Midbrain (tissue), 1 donor: Measurements from ENCODE around the gene SLC16A11.
"Not testable (repeated sequence)": the region's sequence is repeated elsewhere in the genome, so short reads cannot be mapped to it uniquely, and the experiment has no call there.

Experiments used
- DNase-seq: peaks from one replicate; lab custom pipeline; 2025; lab: John Stamatoyannopoulos, UW

SLC16A11 gene

DNA sequence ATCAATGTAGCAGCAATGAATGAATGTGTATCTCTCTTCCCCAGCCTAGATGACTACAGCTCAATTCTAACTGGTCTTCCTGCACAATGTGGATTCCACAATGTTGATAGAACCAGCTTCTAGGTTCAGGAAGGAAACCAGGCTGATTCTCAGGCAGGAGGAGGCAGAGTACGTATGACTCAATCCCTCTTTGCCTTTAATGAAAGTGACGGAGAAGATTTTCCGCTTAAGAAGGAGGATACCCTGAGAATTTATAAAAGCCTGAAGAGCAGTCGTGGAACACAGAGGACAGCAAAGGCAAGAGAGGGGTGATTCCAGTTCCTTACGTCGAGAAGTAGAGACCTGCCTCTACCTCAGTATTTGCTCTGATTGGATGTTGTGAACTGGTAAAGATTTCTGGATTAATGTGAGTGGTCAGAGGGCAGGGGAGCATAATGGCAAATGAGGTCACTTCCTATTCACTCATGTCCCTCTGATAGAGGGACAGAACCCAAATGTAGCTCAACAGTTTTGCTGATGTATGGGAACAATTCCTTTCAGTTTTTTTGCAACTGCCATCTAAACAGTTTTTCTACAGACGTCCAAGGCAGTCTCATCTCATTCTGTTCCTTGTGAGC lies 15.0 kb upstream of the SLC16A11 start:
- no peak for DNase-seq

DNA sequence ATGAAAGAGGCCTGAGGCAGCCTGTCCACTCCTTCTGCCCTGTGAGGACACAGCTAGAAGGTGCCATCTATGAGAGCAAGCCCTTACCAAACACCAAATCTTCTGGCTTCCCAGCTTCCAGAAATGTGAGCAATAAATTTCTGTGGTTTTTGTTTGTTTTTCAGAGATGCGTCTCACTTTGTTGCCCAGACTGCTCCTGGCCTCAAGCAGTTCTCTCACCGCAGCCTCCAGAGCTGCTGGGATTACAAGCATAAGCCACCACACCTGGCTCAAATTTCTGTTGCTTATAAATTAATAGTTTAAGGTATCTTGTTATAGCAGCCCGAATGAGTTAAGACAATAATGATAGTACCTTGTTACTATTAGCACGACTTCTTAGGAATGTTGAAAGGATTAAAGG lies 12.5 kb upstream of the SLC16A11 start:
- no peak for DNase-seq

DNA sequence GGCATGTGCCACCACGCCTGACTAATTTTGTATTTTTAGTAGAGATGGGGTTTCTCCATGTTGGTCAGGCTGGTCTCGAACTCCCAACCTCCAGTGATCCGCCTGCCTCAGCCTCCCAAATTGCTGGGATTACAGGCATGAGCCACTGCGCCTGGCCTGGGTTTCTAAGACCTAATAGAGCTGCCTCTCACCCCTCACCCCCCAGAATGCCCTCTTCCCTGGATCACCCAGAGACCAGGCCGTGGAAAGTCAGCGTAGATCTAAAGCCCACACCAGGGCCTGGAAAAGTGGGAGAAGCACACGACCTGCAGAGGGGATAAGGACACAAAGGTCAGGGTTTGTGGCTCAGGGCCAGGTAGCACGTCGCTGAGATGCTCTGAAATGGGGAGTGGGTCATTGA lies 6.7 kb upstream of the SLC16A11 start:
- not testable (repeated sequence) for DNase-seq

DNA sequence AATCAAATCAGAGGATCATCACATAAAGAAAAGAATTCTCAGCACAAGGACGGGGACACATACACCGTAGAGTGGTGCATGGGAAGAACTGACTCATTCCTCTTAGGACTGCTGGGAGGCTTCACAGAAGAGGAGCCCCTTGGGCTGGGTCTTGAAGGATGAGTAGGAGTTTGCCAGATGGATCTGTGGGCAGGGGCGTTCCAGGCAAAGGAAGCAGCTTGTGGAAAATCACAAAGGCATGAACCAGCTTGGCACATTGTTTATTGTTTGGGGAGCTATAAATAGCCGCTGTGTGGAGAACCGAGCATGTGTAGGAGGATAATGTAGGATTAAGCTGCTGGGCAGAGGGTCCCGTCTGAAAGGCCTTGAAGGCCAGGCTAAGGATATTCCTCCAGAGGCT lies 5.1 kb upstream of the SLC16A11 start:
- no peak for DNase-seq

DNA sequence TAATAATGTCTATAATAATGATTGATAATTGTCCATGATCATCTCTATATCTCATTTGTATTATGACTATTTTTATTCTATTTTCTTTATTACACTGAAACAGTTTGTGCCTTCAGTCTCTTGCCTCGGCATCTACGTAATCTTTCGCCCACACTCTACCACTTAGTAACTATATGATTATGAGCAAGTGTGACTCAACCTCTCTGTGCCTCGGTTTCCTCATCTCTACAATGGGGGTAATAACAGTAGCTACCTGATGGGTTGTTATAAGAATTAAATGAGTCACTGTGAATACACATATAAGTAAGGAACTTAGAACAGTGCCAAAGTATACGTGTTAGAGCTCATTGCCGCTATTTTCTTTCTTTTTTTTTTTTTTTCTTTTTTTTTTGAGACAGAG lies 3.7 kb upstream of the SLC16A11 start:
- no peak for DNase-seq

DNA sequence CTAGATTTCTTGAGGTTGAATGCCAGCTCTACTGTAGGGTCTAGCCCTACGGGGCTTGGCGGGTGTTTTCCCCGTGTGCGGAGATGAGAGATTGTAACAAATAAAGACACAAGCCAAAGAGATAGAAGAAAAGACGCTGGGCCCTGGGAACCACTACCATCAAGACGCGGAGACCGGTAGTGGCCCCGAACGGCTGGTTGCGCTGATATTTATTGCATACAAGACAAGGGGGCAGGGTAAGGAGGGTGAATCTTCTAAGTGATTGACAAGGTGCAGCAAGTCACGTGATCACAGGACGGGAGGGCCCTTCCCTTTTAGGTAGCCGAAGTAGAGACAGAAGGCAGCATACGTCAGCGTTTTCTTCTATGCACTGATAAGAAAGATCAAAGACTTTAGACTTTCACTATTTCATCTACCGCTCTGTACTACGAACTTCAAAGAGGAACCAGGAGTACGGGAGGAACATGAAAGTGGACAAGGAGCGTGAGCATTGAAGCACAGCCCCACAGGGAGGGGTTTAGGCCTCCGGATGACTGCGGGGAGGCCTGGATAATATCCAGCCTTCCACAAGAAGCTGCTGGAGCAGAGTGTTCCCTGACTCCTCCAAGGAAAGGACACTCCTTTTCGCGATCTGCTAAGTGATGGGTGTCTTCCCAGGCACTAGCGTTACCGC lies 3.0 kb upstream of the SLC16A11 start:
- not testable (repeated sequence) for DNase-seq

DNA sequence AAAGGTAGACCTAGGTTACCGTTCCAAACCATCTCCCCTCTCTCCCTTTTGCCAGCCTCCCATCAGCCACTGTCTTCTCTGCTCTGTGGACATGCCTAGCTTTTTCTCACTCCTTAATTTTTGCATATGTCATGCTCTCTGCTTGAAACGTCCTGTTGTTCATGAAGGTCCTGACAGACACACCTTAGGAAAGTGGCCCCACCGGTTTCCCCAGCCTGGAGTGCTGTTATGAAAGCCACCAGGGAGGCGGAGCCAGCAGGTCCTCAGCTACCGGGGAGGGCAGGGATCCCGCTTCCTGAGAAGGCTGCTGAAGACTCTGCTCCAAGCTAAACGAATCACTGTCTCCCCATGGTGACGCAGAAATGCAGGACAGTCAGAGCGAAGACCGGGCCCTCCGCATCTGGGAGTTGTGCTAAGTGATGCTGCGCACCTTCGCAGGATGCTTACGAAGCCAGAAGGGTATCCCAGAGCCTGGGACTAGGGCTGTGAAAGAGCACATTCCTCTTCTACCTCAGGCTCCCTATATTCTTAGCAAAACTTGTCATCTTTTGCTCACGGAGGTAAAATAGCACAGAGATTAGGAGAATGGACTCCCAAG lies 2.3 kb upstream of the SLC16A11 start:
- no peak for DNase-seq

DNA sequence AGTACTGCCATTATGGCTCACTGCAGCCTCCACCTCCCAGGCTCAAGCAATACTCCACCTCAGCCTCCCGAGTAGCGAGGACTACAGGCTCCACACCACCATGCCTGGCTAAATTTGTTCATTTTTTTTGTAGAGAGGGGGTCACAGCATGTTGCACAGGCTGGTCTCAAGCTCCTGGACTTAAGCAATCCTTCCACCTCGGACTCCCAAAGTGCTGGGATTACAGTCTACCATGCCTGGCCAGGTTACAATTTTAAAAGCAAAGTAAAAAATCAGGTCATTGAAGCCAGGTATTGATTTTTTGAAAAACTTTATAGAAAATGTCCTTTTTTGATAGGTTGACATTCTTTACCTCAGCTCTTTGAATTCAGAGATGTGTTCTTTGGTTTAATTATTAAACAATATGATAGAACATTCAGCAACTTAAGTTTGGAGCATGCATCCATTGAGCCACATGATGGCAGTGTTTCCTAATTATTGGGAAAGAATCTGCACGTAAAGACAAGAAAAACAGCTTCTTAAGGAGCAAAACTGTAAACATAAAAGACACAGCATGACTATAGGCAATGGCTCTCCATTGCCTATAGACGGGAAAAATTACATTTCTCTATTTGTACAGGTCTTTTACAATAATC lies 1.7 kb upstream of the SLC16A11 start:
- peak; percentile 80 for DNase-seq

DNA sequence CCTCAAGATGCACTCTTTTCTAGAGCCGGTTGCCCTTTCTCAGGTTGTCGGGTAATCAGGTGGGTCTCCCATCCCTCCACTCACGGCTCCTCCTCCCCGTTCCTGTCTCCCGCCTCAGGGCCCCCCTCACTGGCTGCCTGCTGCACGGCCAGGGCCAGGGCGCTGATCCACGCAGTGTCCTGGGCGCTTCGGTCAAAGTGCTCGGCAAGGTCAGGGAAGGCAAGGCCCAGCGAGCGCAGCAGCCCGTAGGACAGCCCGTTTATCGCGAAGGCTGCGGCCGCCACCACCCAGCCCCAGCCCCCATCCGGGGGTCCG lies 753 bp downstream of the SLC16A11 start:
- DNase-seq: no peak

DNA sequence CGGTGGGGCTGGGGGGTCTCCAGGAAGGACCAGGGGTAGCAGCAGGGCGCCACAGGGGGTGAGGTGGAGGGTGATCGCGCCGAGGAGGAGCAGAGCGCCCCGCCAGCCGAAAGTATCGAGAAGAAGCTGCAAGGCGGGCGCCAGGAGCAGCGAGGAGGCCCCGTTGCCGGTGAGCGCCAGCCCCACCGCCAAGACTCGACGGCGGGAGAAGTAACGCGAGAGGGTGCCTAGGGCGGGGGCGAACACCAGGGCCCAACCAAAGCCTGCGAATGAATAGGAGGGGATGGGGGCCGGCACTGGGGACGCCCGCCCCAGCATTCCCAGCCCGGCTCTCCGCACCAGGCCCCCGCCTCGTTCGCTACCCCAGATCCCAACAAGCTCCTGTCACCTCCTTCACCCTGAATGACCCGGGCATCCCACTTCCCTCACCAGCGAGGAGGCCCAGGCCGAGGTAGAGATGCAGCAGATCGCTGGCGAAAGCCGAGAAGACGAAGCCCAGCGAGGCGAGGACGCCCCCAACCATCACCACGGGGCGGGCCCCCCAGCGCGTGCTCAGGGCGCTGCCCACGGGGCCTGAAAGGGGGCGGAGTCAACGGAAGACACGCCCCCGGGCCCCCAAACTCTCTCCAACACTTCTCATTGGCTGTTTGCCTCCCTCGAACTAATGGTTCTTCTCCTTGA lies 1.3 kb downstream of the SLC16A11 start:
- no peak for DNase-seq

DNA sequence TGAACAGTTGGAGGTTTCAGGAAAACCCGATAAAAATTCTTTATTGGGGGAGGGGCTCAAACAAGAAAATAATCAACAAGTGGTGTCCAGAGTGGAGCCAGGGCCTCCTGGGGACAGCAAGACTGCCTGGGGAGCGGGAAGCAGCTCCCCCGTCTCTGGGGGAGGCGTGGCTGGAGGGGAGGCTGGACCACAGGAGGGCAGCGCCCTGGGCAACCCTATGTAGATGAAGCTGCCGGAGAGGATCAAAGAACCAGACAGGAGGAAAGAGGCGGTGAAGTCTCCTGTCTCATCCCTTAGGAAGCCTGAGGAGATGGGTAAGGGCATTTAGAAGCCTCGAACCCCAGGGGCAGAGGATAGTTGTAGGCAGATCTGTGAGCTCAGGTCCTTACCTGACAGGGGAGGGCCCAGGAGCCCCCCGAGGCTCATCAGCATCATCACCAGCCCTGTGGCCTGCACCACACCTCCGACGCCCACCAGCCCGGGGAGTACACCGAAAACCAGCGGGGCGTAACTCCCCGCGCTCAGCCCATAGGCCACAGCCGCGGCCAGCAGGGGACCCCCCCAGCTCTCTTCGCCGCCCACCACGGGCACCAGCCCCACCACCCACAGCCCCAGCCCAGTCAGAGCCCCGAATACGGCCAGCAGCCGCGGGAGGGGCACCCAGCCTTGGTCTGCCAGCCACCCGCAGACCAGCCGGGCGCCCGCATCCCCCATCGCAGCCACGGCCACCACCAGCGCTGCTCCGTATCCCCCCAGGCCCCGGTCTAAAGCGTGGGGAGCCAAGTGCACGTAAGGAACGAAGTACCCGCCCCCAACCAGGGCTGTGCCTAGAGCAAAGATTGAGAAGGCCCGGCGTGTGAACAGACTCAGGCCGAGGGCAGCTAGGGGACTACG lies 2.0 kb downstream of the SLC16A11 start:
- DNase-seq: no peak

DNA sequence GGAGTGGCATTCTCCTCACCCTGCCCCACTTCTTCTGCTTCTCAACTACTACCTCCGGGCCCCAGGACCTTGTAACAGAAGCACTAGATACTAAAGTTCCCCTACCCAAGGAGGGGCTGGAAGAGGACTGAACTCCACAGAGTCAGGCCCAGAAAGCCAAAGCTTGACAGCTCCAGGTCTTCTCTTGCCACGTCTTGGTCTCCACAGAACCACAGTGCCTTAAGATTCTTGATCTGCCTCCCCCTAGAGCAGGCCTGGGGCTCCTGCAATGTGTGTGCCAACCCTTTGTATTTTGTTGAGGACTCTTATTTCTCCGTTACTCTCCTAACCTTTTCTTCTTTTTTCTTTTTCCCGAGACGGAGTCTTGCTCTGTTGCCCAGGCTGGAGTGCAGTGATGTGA lies 4.1 kb downstream of the SLC16A11 start:
- no peak for DNase-seq

DNA sequence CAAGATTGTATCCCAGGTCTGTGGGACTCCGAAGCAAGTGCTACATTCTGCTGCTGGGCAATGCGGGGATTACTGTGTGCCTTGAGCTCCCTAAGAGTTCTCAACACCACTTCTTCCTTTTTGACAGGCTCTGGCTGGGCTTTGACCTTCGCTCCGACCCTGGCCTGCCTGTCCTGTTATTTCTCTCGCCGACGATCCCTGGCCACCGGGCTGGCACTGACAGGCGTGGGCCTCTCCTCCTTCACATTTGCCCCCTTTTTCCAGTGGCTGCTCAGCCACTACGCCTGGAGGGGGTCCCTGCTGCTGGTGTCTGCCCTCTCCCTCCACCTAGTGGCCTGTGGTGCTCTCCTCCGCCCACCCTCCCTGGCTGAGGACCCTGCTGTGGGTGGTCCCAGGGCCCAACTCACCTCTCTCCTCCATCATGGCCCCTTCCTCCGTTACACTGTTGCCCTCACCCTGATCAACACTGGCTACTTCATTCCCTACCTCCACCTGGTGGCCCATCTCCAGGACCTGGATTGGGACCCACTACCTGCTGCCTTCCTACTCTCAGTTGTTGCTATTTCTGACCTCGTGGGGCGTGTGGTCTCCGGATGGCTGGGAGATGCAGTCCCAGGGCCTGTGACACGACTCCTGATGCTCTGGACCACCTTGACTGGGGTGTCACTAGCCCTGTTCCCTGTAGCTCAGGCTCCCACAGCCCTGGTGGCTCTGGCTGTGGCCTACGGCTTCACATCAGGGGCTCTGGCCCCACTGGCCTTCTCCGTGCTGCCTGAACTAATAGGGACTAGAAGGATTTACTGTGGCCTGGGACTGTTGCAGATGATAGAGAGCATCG lies 5.6 kb downstream of the SLC16A11 start:
- no peak for DNase-seq

DNA sequence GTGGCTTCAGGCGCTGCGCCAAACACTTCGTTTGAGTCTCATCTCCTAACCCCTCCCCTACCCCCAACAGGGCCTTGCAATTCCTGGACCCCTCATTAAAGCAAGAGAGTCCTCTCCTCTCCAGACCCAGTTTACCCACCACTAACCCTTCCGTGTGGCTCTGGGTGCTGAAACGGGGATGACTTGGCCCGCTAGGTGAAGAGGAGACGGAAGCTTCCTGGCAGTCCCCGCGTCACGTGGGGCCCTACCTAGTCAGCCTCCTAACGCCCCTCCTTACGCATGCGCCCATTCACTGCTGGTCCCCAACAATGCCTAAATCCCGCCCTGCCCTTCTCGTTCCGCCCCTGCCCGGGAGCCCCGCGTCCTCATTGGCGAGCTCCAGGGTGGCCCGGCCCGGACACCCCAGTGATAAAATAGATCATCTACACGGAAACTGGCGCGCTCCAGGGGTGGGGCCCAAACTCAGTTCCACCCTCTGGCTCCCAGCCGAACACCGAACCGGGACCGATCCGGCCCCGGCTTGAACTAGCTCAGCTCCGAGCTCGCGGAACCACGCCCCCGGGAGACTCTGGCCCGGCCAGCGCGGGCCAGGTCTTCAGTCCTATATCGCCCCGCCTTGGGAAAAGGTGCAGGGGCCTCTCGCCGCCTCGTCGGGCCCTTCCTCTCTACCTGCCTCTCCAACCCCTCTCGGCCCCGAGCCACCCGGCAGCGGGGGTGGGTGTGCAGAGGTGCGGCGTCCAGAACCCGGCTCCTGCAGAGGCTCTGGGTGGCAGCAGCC lies 8.1 kb downstream of the SLC16A11 start, which contains the start of gene SLC16A13:
TSS of gene SLC16A13 (plus strand) at position 425 of the 778 bp plus-strand sequence. CDS start 368 bp downstream, outside the sequence.
- peak; percentile 88 for DNase-seq

DNA sequence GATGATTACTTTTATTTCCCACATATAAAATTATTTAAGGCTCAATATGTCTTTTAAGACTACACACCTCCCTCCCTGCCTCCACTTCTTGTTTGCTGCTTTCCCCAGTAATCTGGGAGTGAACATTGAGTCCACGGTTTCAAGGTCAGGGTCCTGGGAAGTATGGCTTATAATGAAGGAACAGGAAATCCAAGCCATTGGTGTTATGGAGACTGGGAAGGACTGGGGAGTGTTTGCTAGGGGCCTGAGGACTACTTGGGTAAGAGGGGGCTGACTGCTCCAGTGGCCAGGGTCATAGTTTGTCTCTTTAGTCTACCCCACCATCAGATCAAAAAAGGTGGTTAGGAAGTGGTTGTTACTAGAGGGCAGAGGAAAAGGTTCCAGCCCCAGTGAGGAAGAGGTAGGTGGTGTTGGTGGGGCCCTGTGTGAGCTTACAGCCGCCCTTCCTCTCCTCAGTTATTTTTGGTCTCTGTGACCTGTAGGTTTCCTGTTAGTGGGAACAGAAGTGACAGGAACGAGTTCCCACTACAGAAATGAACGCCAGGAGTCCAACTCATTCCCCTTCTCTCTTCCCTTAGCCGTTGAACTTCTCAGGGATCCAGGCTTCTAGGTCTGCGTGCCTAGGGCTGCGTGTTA lies 8.8 kb downstream of the SLC16A11 start:
- DNase-seq: no peak

DNA sequence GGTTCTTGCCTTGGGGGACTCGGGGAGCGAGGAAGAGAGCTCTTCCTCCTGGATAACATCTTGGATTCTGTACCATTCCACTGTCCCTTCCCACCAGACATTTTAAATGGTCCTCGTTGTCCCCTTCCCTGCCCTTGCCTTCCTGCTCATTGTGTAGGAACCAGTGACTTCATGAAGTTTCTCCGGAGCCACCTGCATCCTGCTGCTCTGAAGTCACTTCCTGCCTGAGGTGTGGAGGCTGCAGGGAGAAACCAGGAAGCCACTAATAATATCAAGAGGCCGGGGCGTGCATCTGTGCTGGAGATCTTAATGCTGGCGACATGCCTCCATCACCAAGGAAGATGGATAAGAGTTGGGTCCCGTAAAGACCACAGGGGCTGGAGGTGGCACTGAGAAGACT lies 14.2 kb downstream of the SLC16A11 start:
- DNase-seq: no peak

DNA sequence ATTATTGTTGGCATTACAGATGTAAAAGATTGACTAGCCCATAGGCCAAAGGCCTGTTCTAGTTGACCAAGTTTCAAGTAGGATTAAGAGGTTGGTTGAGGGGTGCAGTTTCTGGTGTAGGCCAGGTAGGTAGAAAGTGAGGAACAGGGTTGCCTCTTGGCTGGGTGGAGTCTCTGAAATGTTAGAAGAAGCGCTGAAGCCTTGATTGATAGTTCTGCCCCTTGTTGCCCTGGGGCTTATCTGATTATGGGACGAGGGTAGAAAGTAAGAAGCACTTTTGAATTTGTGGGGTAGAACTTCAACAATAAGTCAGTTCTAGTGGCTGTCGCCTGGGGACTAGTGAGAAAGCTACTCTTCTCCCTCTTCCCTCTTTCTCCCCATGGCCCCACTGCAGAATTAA lies 14.8 kb downstream of the SLC16A11 start:
- no peak for DNase-seq

DNA sequence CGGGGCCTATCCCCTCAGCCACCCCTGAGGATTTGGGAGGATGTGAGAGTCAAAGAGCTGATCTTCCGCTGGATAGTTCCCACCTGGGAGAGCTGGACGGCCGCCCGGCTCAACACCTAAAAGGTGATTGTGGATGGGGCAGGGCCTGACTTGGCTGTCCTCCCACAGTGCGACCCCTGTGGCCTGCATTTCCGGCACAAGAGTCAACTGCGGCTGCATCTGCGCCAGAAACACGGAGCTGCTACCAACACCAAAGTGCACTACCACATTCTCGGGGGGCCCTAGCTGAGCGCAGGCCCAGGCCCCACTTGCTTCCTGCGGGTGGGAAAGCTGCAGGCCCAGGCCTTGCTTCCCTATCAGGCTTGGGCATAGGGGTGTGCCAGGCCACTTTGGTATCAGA lies 16.6 kb downstream of the SLC16A11 start:
- no peak for DNase-seq

DNA sequence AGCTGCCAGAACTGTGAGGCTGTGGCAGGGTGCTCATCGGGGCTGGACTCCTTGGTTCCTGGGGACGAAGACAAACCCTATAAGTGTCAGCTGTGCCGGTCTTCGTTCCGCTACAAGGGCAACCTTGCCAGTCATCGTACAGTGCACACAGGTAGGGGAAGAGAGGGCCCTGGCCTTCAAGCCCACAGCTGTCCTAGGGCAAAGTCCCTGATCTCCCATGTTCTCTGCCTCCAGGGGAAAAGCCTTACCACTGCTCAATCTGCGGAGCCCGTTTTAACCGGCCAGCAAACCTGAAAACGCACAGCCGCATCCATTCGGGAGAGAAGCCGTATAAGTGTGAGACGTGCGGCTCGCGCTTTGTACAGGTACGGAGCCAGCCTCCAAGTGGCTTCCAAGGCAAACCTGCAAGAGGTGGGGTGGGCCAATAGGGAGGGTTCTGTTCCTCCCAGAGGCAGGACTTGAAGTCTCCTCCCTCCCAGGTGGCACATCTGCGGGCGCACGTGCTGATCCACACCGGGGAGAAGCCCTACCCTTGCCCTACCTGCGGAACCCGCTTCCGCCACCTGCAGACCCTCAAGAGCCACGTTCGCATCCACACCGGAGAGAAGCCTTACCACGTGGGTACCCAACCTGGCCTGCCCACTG lies 17.3 kb downstream of the SLC16A11 start:
- DNase-seq: no peak
